Measurements from ENCODE around the gene ANKS1A. TPM values are rescaled to one million over a fixed set of nuclear protein-coding genes. Genes with fewer than 3 reads are reported as not detected.

The ANKS1A gene
- total and polyA plus RNA-seq, 2 of the 4 experiments (the other 2 are of a cell fraction): 7.2 to 7.5 TPM

- peaks cover 25% of the 10 kb centered on the region for H3K36me3 ChIP-seq (ENCODE audit: control insufficient read depth, insufficient read depth, low read length)
- no peak overlapping the region for H2AK5ac ChIP-seq (ENCODE audit: low read depth, low read length)
- H2BK5ac ChIP-seq (ENCODE audit: low read depth, low read length, poor library complexity, severe bottlenecking): no peak overlapping the region
- H2BK120ac ChIP-seq (ENCODE audit: low read depth, low read length): no peak overlapping the region
- H2BK15ac ChIP-seq (ENCODE audit: low read depth, low read length): no peak overlapping the region
- H2AFZ ChIP-seq (replicated peaks; ENCODE audit: low read length, poor library complexity): no peak overlapping the region
- H3K79me1 ChIP-seq (ENCODE audit: low read depth in 1 of 2, low read length in 2 of 2): no peaks in the 10 kb centered on the region; a peak in 1 of 4 replicates
- peaks cover 3% of the 10 kb centered on the region; the same call in 1 of the 2 replicates for H3K9me1 ChIP-seq (ENCODE audit: insufficient read depth, low read length)
- no peaks in the 10 kb centered on the region for H3K9me3 ChIP-seq (ENCODE audit: control insufficient read depth, insufficient read depth, low read length)
- no peak overlapping the region for H3K23ac ChIP-seq (ENCODE audit: low read depth, low read length)
- in situ Hi-C loops (cut with MboI; ENCODE audit: low sequenced_read_pairs): no loop called here
- H3K27ac ChIP-seq (ENCODE audit: insufficient read depth, low read length): no peak overlapping the region
- H2BK20ac ChIP-seq (ENCODE audit: low read depth, low read length): no peak overlapping the region
- H3K18ac ChIP-seq (ENCODE audit: low read depth, low read length): no peak overlapping the region
- H4K8ac ChIP-seq (ENCODE audit: low read depth in 2 of 2, low read length in 2 of 2): no peak overlapping the region
- 79% methylated on average over 8 of the region's 17 CpGs; no CpG with 5 or more reads in 1 of the 2 experiments for WGBS, 2 experiments (ENCODE audit: extremely low coverage in 2 of 2, insufficient read length in 1 of 2)
- no peak overlapping the region for H3K4ac ChIP-seq (ENCODE audit: low read depth, low read length)
- H4K20me1 ChIP-seq (ENCODE audit: insufficient read depth, low read length): no peaks in the 10 kb centered on the region
- no peak overlapping the region for H3K56ac ChIP-seq (ENCODE audit: extremely low read depth, insufficient read depth, low read length)
- H3K14ac ChIP-seq (replicated peaks; ENCODE audit: low read depth, low read length): no peak overlapping the region
- H3K9ac ChIP-seq (ENCODE audit: low read depth, low read length): no peak overlapping the region
- no peak for ATAC-seq (ENCODE audit: low read depth)
- no peak for DNase-seq
- CTCF ChIA-PET: no interaction called here
- dilution Hi-C loops (cut with HindIII; ENCODE audit: low sequenced_read_pairs, unreplicated experiment): no loop called here
- H3K4me3 ChIP-seq (ENCODE audit: insufficient read depth, low read depth, low read length): no peak overlapping the region
- H3K4me2 ChIP-seq (ENCODE audit: low read depth, low read length): no peak overlapping the region
- no peaks in the 10 kb centered on the region for H3K27me3 ChIP-seq (ENCODE audit: control insufficient read depth, insufficient read depth, low read length)
- no peak overlapping the region for H4K91ac ChIP-seq (ENCODE audit: insufficient read depth, low read depth, low read length)
- POLR2A ChIA-PET (ENCODE audit: unreplicated experiment): no interaction called here
- H4K5ac ChIP-seq (ENCODE audit: low read depth, low read length): no peak overlapping the region
- no peak overlapping the region for H2AK9ac ChIP-seq (replicated peaks; ENCODE audit: low read depth, low read length, poor library complexity)
- intact Hi-C loops (cut with micrococcal nuclease): no loop called here
- BruUV-seq (replicated peaks): no TSS peak
- H3K4me1 ChIP-seq (ENCODE audit: control insufficient read depth, insufficient read depth, low read length): peaks cover 9% of the 10 kb centered on the region
- TF ChIP-seq SMC3 (IDR thresholded peaks at IDR 0.05; ENCODE audit: low read depth, low read length): no peak
- no peak for TF ChIP-seq RAD21 (IDR thresholded peaks at IDR 0.05; ENCODE audit: low read length)
- no peak for TF ChIP-seq MXI1 (IDR thresholded peaks at IDR 0.05; ENCODE audit: borderline replicate concordance, low read depth, low read length)
- no peak for TF ChIP-seq NFE2L2 (IDR thresholded peaks at IDR 0.05; ENCODE audit: low read depth, low read length)
- no peak for TF ChIP-seq FOS (IDR thresholded peaks at IDR 0.05; ENCODE audit: low read depth, low read length)
- TF ChIP-seq POLR2A (IDR thresholded peaks at IDR 0.05; ENCODE audit: low read depth, low read length): no peak
- no peak for TF ChIP-seq CHD1 (IDR thresholded peaks at IDR 0.05; ENCODE audit: low read depth, low read length)
- TF ChIP-seq RCOR1 (IDR thresholded peaks at IDR 0.05; ENCODE audit: insufficient replicate concordance, low read length): no peak
- no peak for TF ChIP-seq MAFK (IDR thresholded peaks at IDR 0.05; ENCODE audit: low read depth, low read length)
- TF ChIP-seq ELK1 (IDR thresholded peaks at IDR 0.05; ENCODE audit: borderline replicate concordance, low read depth, low read length): no peak
- TF ChIP-seq CEBPB (IDR thresholded peaks at IDR 0.05; ENCODE audit: low read depth, low read length): no peak
- no peak for TF ChIP-seq RFX5 (IDR thresholded peaks at IDR 0.05; ENCODE audit: low read depth, low read length)
- no peak for TF ChIP-seq MAZ (IDR thresholded peaks at IDR 0.05; ENCODE audit: borderline replicate concordance, low read depth, low read length)
- TF ChIP-seq, protein P1, sequence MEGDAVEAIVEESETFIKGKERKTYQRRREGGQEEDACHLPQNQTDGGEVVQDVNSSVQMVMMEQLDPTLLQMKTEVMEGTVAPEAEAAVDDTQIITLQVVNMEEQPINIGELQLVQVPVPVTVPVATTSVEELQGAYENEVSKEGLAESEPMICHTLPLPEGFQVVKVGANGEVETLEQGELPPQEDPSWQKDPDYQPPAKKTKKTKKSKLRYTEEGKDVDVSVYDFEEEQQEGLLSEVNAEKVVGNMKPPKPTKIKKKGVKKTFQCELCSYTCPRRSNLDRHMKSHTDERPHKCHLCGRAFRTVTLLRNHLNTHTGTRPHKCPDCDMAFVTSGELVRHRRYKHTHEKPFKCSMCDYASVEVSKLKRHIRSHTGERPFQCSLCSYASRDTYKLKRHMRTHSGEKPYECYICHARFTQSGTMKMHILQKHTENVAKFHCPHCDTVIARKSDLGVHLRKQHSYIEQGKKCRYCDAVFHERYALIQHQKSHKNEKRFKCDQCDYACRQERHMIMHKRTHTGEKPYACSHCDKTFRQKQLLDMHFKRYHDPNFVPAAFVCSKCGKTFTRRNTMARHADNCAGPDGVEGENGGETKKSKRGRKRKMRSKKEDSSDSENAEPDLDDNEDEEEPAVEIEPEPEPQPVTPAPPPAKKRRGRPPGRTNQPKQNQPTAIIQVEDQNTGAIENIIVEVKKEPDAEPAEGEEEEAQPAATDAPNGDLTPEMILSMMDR (conservative IDR thresholded peaks at IDR 0.05; ENCODE audit: low read depth, low read length): no peak
- TF ChIP-seq BHLHE40 (IDR thresholded peaks at IDR 0.05; ENCODE audit: low read depth, low read length): no peak
Measured at GRCh38 chr6:35057449-35058357, 168.6 kb downstream of the ANKS1A start.

Data from IMR-90 (cell line).